ENCODE measurements around the gene OR10K1.

OR10K1 gene

GRCh38 chr1:158485455-158485854 lies 23.8 kb downstream of the OR10K1 start:
- H3K36me3 ChIP-seq (ENCODE audit: control insufficient read depth, insufficient read depth, low read length) = no peaks in the 10 kb centered on the region
- no peak overlapping the region for H3K4me3 ChIP-seq (replicated peaks; ENCODE audit: low read depth, low read length)
- no peak for TF ChIP-seq CTCF (IDR thresholded peaks at IDR 0.05; ENCODE audit: insufficient read depth, low read length, poor library complexity, severe bottlenecking)
- DNase-seq (ENCODE audit: extremely low read depth, insufficient read length) = no peak
- H3K27me3 ChIP-seq (replicated peaks; ENCODE audit: control insufficient read depth, insufficient read depth, low read length) = no peaks in the 10 kb centered on the region; the same call in 1 of the 2 replicates

GRCh38 chr1:158491316-158491715 lies 29.7 kb downstream of the OR10K1 start:
- Histone ChIP-seq H3K27me3 (replicated peaks; ENCODE audit: control insufficient read depth, insufficient read depth, low read length) (no peaks in the 10 kb centered on the region), H3K36me3 (ENCODE audit: control insufficient read depth, insufficient read depth, low read length) (no peaks in the 10 kb centered on the region), H3K4me3 (replicated peaks; ENCODE audit: low read depth, low read length) (no peak overlapping the region)
- TF ChIP-seq CTCF (IDR thresholded peaks at IDR 0.05; ENCODE audit: insufficient read depth, low read length, poor library complexity, severe bottlenecking) = no peak
- DNase-seq (ENCODE audit: extremely low read depth, insufficient read length) = no peak

GRCh38 chr1:158493054-158493453 lies 31.4 kb downstream of the OR10K1 start:
- TF ChIP-seq CTCF (IDR thresholded peaks at IDR 0.05; ENCODE audit: insufficient read depth, low read length, poor library complexity, severe bottlenecking) = no peak
- Histone ChIP-seq H3K27me3 (replicated peaks; ENCODE audit: control insufficient read depth, insufficient read depth, low read length) (no peaks in the 10 kb centered on the region), H3K4me3 (replicated peaks; ENCODE audit: low read depth, low read length) (no peak overlapping the region)

GRCh38 chr1:158494796-158495195 lies 33.2 kb downstream of the OR10K1 start:
- TF ChIP-seq CTCF (IDR thresholded peaks at IDR 0.05; ENCODE audit: insufficient read depth, low read length, poor library complexity, severe bottlenecking) = no peak
- DNase-seq (ENCODE audit: extremely low read depth, insufficient read length) = no peak
- Histone ChIP-seq H3K4me3 (replicated peaks; ENCODE audit: low read depth, low read length) (no peak overlapping the region), H3K36me3 (ENCODE audit: control insufficient read depth, insufficient read depth, low read length) (no peaks in the 10 kb centered on the region), H3K27me3 (replicated peaks; ENCODE audit: control insufficient read depth, insufficient read depth, low read length) (no peaks in the 10 kb centered on the region)

More at GRCh38 chr1:158493054-158493453, 31.4 kb downstream of the OR10K1 start:
- DNase-seq (ENCODE audit: extremely low read depth, insufficient read length) = no peak
- H3K36me3 ChIP-seq (ENCODE audit: control insufficient read depth, insufficient read depth, low read length) = no peaks in the 10 kb centered on the region

GRCh38 chr1:158496374-158496773 lies 34.7 kb downstream of the OR10K1 start:
- TF ChIP-seq CTCF (IDR thresholded peaks at IDR 0.05; ENCODE audit: insufficient read depth, low read length, poor library complexity, severe bottlenecking) = no peak
- no peak for DNase-seq (ENCODE audit: extremely low read depth, insufficient read length)
- Histone ChIP-seq H3K4me3 (replicated peaks; ENCODE audit: low read depth, low read length) (no peak overlapping the region), H3K27me3 (replicated peaks; ENCODE audit: control insufficient read depth, insufficient read depth, low read length) (no peaks in the 10 kb centered on the region), H3K36me3 (ENCODE audit: control insufficient read depth, insufficient read depth, low read length) (no peaks in the 10 kb centered on the region)

- peak; percentile 83 for TF ChIP-seq CTCF (IDR thresholded peaks at IDR 0.05; ENCODE audit: insufficient read depth, low read length, poor library complexity, severe bottlenecking)
- H3K4me3 ChIP-seq (replicated peaks; ENCODE audit: low read depth, low read length) = no peak overlapping the region
- DNase-seq (ENCODE audit: extremely low read depth, insufficient read length) = no peak
- H3K27me3 ChIP-seq (replicated peaks; ENCODE audit: control insufficient read depth, insufficient read depth, low read length) = no peaks in the 10 kb centered on the region
- no peaks in the 10 kb centered on the region for H3K36me3 ChIP-seq (ENCODE audit: control insufficient read depth, insufficient read depth, low read length)
Observed at GRCh38 chr1:158506369-158506987, 44.8 kb downstream of the OR10K1 start.

All from GM06990 (cell line).